Lower lobe of right lung (tissue), 2 donors: ENCODE results near the gene TSC2. TPM values are rescaled to one million over a fixed set of nuclear protein-coding genes. Genes with fewer than 3 reads are reported as not detected.

Source experiments
- ATAC-seq, 2 donors: fragments of 200-7000 bp; cut with Tn5 transposase; one replicate each; pipeline ENCODE4 v1.9.1; 2020 to 2022; ENCODE audit warnings: mild to moderate bottlenecking in 2 of 2, moderate library complexity in 2 of 2
- DNase-seq: peaks from one replicate; pipeline ENCODE4 v3.0.0-alpha.2; 2020
- H3K27ac ChIP-seq: fragments of 200-600 bp; one replicate; pipeline ENCODE4 v1.8.0; 2022
- H3K27me3 ChIP-seq: fragments of 200-600 bp; one replicate; pipeline ENCODE4 v1.8.0; 2022; ENCODE audit warnings: low read depth
- H3K36me3 ChIP-seq: fragments of 200-600 bp; one replicate; pipeline ENCODE4 v1.8.0; 2022; ENCODE audit warnings: mild to moderate bottlenecking
- H3K4me1 ChIP-seq: fragments of 200-600 bp; one replicate; pipeline ENCODE4 v1.8.0; 2022
- H3K4me3 ChIP-seq: fragments of 200-600 bp; one replicate; pipeline ENCODE4 v1.8.0; 2022; ENCODE audit warnings: mild to moderate bottlenecking
- H3K9me3 ChIP-seq: fragments of 200-600 bp; one replicate; pipeline ENCODE4 v1.8.0; 2022
- CTCF ChIP-seq: fragments of 200-600 bp; IDR thresholded peaks from one replicate; pipeline ENCODE4 v1.8.0; 2022; ENCODE audit warnings: antibody characterized with exemption, mild to moderate bottlenecking
- intact Hi-C: fragments of 100-400 bp; cut with DNase I; formaldehyde crosslinking; loops from one replicate; pipeline ENCODE4 v1.11.0; 2022
- total RNA-seq: library from RNA; stranded (reverse); fragmentation: NEBNext Ultra II Directional; extraction: Animal tissue kit (Norgen Biotek cat#: 25700); gene quantifications from one replicate; pipeline ENCODE4 v1.2.1, GENCODE V29; 2021
- donor health status: DM: no; HTN: yes; CAD: no; lungs with severe emphysema.

TSC2 gene
- total RNA-seq, 1 donor from 2014 or later: 123 TPM

GRCh38 chr16:2004795-2005517 is 42.8 kb upstream of the TSC2 start:
- TF ChIP-seq CTCF: no peak
- Histone ChIP-seq H3K36me3 (peaks cover 36% of the 10 kb centered on the region), H3K27ac (no peak overlapping the region), H3K27me3 (no peaks in the 10 kb centered on the region), H3K4me3 (no peak overlapping the region), H3K9me3 (no peaks in the 10 kb centered on the region), H3K4me1 (peaks cover 56% of the 10 kb centered on the region)
- intact Hi-C loops: no loop called here
- no peak for DNase-seq
- ATAC-seq: no peak

DNA sequence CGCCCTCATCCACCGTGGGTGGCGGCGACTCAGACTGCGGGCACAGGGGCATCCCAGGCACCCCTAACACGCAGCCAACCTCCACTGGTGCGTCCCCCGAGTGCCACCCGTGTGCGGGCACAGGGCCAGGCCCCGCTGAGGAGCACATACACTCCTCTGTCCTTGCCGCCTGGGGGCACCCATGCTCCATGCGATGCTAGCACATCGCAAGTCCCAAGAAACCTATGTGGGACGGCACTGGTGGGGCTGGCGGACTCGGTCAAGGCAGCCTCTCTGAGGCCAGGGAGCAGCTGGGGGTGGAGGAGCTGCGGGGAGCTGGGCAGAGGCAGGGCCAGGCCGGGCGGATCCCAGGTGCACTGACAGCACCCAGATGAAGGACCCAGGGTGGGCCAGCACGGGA is 42.1 kb upstream of the TSC2 start:
- no peak overlapping the region for H3K4me3 ChIP-seq
- no peak overlapping the region for H3K27ac ChIP-seq
- peaks cover 63% of the 10 kb centered on the region for H3K4me1 ChIP-seq
- DNase-seq (no peak), ATAC-seq (no peak)
- TF ChIP-seq CTCF: peak; percentile 39
- no peaks in the 10 kb centered on the region for H3K27me3 ChIP-seq
- intact Hi-C loops: no loop called here
- H3K9me3 ChIP-seq: no peaks in the 10 kb centered on the region
- H3K36me3 ChIP-seq: peaks cover 29% of the 10 kb centered on the region

- Histone ChIP-seq H3K27me3 (no peaks in the 10 kb centered on the region), H3K27ac (no peak overlapping the region), H3K4me3 (no peak overlapping the region), H3K36me3 (peaks cover 23% of the 10 kb centered on the region), H3K4me1 (peaks cover 64% of the 10 kb centered on the region), H3K9me3 (no peaks in the 10 kb centered on the region)
- intact Hi-C loops: no loop called here
- DNase-seq (no peak), ATAC-seq (no peak)
- TF ChIP-seq CTCF: no peak
Observed at GRCh38 chr16:2006317-2006716, 41.5 kb upstream of the TSC2 start.

DNA sequence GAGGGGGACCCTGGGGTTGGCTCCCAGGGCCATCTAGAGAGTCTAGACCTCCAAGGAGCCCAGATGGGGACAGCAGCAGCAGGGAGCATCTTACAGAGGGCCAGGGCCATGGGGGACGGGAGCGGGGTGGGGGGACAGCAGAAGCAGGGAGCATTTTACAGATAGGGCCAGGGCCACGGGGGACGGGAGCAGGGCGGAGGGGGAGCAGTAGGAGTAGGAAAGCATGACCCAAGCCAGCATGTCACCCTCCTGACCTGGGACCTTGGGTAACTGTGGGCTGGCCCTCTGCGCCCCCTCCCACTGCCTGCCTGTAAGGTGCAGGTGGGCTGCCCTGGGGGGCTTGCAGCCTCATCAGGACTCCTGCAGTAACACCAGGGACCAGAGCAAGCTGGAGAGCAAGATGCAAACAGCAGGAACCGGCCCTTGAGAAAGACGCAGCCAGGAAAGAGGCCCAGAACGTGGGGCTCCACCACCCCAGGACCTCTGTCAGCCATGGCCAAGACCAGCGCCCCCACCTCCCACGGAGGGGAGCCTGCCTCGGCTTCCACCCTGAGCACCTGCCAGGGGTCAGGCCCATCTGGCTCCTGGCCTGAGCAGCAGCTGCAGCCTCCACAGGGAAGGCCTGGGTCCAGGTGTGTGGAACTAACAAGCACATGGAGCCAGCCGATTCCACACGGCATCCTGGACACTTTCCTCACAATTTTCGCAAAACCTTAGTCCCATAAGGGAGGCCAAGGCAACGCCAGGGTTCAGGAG is 40.5 kb upstream of the TSC2 start:
- peak overlapping the region; percentile 21 for H3K27ac ChIP-seq
- no peak for DNase-seq
- H3K4me1 ChIP-seq: peaks cover 64% of the 10 kb centered on the region
- H3K27me3 ChIP-seq: no peaks in the 10 kb centered on the region
- no peak for ATAC-seq
- TF ChIP-seq CTCF: no peak
- no peak overlapping the region for H3K4me3 ChIP-seq
- H3K9me3 ChIP-seq: no peaks in the 10 kb centered on the region
- peaks cover 13% of the 10 kb centered on the region for H3K36me3 ChIP-seq
- intact Hi-C loops: no loop called here

GRCh38 chr16:2008009-2008526 is 39.7 kb upstream of the TSC2 start:
- no peak for TF ChIP-seq CTCF
- no peak for DNase-seq
- H3K27me3 ChIP-seq: no peaks in the 10 kb centered on the region
- H3K4me3 ChIP-seq: peak overlapping the region; percentile 93
- H3K27ac ChIP-seq: peak overlapping the region; percentile 95
- no peak for ATAC-seq
- H3K4me1 ChIP-seq: peaks cover 64% of the 10 kb centered on the region
- peaks cover 5% of the 10 kb centered on the region for H3K36me3 ChIP-seq
- intact Hi-C loops: no loop called here
- H3K9me3 ChIP-seq: no peaks in the 10 kb centered on the region
